ENCODE data around the gene PSENEN.
"Not testable (repeated sequence)": the region's sequence is repeated elsewhere in the genome, so short reads cannot be mapped to it uniquely, and the experiment has no call there.

The PSENEN gene

GRCh38 chr19:35720163-35720524 lies 25.3 kb upstream of the PSENEN start:
- no peak overlapping the region for H3K4me3 ChIP-seq (ENCODE audit: low read length)
- TF ChIP-seq CTCF (conservative IDR thresholded peaks at IDR 0.05; ENCODE audit: low read length), result no peak
- DNase-seq (ENCODE audit: low read depth), result no peak

DNA sequence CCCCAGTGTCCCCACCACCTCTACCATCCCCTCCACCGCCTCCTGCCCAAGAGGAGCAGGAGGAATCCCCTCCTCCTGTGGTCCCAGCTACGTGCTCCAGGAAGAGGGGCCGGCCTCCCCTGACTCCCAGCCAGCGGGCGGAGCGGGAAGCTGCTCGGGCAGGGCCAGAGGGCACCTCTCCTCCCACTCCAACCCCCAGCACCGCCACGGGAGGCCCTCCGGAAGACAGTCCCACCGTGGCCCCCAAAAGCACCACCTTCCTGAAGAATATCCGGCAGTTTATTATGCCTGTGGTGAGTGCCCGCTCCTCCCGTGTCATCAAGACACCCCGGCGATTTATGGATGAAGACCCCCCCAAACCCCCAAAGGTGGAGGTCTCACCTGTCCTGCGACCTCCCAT lies 24.8 kb upstream of the PSENEN start:
- no peak overlapping the region for H3K4me3 ChIP-seq (ENCODE audit: low read length)
- DNase-seq (ENCODE audit: low read depth), result no peak
- no peak for TF ChIP-seq CTCF (conservative IDR thresholded peaks at IDR 0.05; ENCODE audit: low read length)

DNA sequence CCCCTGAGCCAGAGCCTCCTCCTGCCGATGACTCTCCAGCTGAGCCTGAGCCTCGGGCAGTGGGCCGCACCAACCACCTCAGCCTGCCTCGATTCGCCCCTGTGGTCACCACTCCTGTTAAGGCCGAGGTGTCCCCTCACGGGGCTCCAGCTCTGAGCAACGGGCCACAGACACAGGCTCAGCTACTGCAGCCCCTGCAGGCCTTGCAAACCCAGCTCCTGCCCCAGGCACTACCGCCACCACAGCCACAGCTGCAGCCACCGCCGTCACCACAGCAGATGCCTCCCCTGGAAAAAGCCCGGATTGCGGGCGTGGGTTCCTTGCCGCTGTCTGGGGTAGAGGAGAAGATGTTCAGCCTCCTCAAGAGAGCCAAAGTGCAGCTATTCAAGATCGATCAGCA lies 24.1 kb upstream of the PSENEN start:
- no peak for TF ChIP-seq CTCF (conservative IDR thresholded peaks at IDR 0.05; ENCODE audit: low read length)
- no peak for DNase-seq (ENCODE audit: low read depth)

GRCh38 chr19:35722461-35722860 lies 23.0 kb upstream of the PSENEN start:
- no peak overlapping the region for H3K4me3 ChIP-seq (ENCODE audit: low read length)
- no peak for DNase-seq (ENCODE audit: low read depth)
- no peak for TF ChIP-seq CTCF (conservative IDR thresholded peaks at IDR 0.05; ENCODE audit: low read length)

More for the DNA sequence above, 24.1 kb upstream of the PSENEN start:
- no peak overlapping the region for H3K4me3 ChIP-seq (ENCODE audit: low read length)

DNA sequence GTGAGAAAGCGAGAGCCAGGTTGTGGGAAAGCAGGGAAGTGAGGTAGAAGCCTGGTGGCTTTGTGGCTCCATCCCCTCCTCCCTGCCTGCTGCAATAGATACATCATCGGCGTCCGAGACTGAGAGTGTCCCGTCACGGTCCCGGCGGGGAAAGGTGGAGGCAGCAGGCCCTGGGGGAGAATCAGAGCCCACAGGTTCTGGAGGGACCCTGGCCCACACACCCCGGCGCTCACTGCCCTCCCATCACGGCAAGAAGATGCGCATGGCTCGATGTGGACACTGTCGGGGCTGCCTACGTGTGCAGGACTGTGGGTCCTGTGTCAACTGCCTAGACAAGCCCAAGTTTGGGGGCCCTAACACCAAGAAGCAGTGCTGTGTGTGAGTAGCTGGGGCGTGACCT lies 22.6 kb upstream of the PSENEN start:
- no peak for DNase-seq (ENCODE audit: low read depth)
- TF ChIP-seq CTCF (conservative IDR thresholded peaks at IDR 0.05; ENCODE audit: low read length), result no peak

DNA sequence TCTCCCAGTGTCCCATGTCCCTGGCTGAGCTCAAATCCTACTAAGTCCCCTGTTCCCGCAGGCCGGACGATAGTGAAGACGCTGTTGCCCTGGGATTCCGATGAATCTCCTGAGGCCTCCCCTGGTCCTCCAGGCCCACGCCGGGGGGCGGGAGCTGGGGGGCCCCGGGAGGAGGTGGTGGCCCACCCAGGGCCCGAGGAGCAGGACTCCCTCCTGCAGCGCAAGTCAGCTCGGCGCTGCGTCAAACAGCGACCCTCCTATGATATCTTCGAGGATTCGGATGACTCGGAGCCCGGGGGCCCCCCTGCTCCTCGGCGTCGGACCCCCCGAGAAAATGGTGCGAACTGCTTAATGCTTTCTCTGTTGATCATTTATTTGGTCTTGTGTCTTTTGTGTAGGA lies 21.8 kb upstream of the PSENEN start:
- DNase-seq (ENCODE audit: low read depth), result no peak
- no peak overlapping the region for H3K4me3 ChIP-seq (ENCODE audit: low read length)
- TF ChIP-seq CTCF (conservative IDR thresholded peaks at IDR 0.05; ENCODE audit: low read length), result no peak

More for the DNA sequence above, 22.6 kb upstream of the PSENEN start:
- no peak overlapping the region for H3K4me3 ChIP-seq (ENCODE audit: low read length)

- not testable (repeated sequence) for H3K4me3 ChIP-seq (ENCODE audit: low read length); DNase-seq (ENCODE audit: low read depth)
Observed at GRCh38 chr19:35724132-35724531, 21.3 kb upstream of the PSENEN start.

GRCh38 chr19:35724560-35724959 lies 20.9 kb upstream of the PSENEN start:
- no peak for TF ChIP-seq CTCF (conservative IDR thresholded peaks at IDR 0.05; ENCODE audit: low read length)
- no peak for DNase-seq (ENCODE audit: low read depth)
- H3K4me3 ChIP-seq (ENCODE audit: low read length), result no peak overlapping the region

Measured in AG10803 (cell line).